ENCODE results near the gene SORCS3.

DNA sequence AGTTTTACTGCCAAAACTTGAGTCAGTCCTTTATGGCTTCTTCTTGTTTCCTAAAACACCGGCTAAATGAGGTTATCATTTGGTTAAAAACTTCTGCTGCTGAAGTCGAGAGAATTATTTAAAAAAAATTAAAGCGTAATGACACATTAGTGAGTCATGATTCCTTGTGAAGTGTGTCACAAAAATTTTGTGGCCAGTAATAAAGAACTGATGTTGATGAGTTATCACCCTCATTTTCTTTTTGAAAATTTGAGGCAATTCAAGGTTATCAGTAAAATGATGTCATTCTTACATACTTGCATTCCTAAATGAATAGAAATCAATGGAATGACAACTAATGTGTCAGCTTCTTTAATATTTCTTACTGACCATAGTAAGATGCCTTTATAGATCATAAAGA is 427.4 kb downstream of the SORCS3 start:
- TF ChIP-seq, protein P1, sequence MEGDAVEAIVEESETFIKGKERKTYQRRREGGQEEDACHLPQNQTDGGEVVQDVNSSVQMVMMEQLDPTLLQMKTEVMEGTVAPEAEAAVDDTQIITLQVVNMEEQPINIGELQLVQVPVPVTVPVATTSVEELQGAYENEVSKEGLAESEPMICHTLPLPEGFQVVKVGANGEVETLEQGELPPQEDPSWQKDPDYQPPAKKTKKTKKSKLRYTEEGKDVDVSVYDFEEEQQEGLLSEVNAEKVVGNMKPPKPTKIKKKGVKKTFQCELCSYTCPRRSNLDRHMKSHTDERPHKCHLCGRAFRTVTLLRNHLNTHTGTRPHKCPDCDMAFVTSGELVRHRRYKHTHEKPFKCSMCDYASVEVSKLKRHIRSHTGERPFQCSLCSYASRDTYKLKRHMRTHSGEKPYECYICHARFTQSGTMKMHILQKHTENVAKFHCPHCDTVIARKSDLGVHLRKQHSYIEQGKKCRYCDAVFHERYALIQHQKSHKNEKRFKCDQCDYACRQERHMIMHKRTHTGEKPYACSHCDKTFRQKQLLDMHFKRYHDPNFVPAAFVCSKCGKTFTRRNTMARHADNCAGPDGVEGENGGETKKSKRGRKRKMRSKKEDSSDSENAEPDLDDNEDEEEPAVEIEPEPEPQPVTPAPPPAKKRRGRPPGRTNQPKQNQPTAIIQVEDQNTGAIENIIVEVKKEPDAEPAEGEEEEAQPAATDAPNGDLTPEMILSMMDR (IDR thresholded peaks at IDR 0.05; ENCODE audit: insufficient read depth, low read depth, low read length): no peak
- no peak for TF ChIP-seq EZH2 (IDR thresholded peaks at IDR 0.05; ENCODE audit: insufficient read depth, low read length)
